DMS79 (cell line): ENCODE measurements around the gene CLASP1.
"Not testable (repeated sequence)": the region's sequence is repeated elsewhere in the genome, so short reads cannot be mapped to it uniquely, and the experiment has no call there.

Source experiments
- DNase-seq: peaks from one replicate; lab custom pipeline; 2025; lab: John Stamatoyannopoulos, UW

Gene CLASP1

GRCh38 chr2:121473512-121473911 lies 175.8 kb downstream of the CLASP1 start:
- DNase-seq = no peak

- DNase-seq = no peak
Observed at GRCh38 chr2:121472470-121472993, 176.7 kb downstream of the CLASP1 start.

GRCh38 chr2:121471532-121472469 lies 177.5 kb downstream of the CLASP1 start:
- DNase-seq = no peak

- no peak for DNase-seq
Observed at GRCh38 chr2:121470917-121471316, 178.3 kb downstream of the CLASP1 start.

GRCh38 chr2:121469356-121469755 lies 179.9 kb downstream of the CLASP1 start:
- no peak for DNase-seq

GRCh38 chr2:121468936-121469335 lies 180.3 kb downstream of the CLASP1 start:
- DNase-seq = no peak

GRCh38 chr2:121459291-121459690 lies 190.0 kb downstream of the CLASP1 start:
- DNase-seq = no peak

GRCh38 chr2:121456325-121456724 lies 192.9 kb downstream of the CLASP1 start:
- no peak for DNase-seq

GRCh38 chr2:121455446-121455845 lies 193.8 kb downstream of the CLASP1 start:
- DNase-seq = no peak

GRCh38 chr2:121454549-121455090 lies 194.6 kb downstream of the CLASP1 start:
- DNase-seq = no peak

- no peak for DNase-seq
Observed at GRCh38 chr2:121451398-121451797, 197.9 kb downstream of the CLASP1 start.

GRCh38 chr2:121450301-121450700 lies 199.0 kb downstream of the CLASP1 start:
- no peak for DNase-seq

GRCh38 chr2:121446647-121447241 lies 202.5 kb downstream of the CLASP1 start:
- no peak for DNase-seq

GRCh38 chr2:121442889-121443288 lies 206.4 kb downstream of the CLASP1 start:
- no peak for DNase-seq

- DNase-seq = not testable (repeated sequence)
Observed at GRCh38 chr2:121438290-121438689, 211.0 kb downstream of the CLASP1 start.

- DNase-seq = no peak
Observed at GRCh38 chr2:121436918-121437317, 212.3 kb downstream of the CLASP1 start.

GRCh38 chr2:121435790-121436189 lies 213.5 kb downstream of the CLASP1 start:
- no peak for DNase-seq

- DNase-seq = no peak
Observed at GRCh38 chr2:121431214-121431613, 218.0 kb downstream of the CLASP1 start.

GRCh38 chr2:121429927-121430520 lies 219.2 kb downstream of the CLASP1 start:
- no peak for DNase-seq

GRCh38 chr2:121429119-121429903 lies 220.0 kb downstream of the CLASP1 start:
- no peak for DNase-seq

GRCh38 chr2:121427187-121427689 lies 222.0 kb downstream of the CLASP1 start:
- no peak for DNase-seq
